Muscle of arm (tissue), 12 donors: ENCODE results near the gene TLCD3B. TPM values are rescaled to one million over a fixed set of nuclear protein-coding genes. Genes with fewer than 3 reads are reported as not detected.

Experiments used
- DNase-seq: peaks from one replicate; pipeline ENCODE4 v3.0.0-alpha.2; 2013
- polyA plus RNA-seq, 12 donors: library from polyadenylated mRNA; unstranded; fragments of 120-200 nt; gene quantifications; one replicate each; pipeline ENCODE4 v1.2.1, GENCODE V29; 2013; ENCODE audit not compliant: insufficient read length in 12 of 12

TLCD3B gene
- polyA plus RNA-seq, 12 donors, result 0.42 to 7.5 (median 0.80) TPM; not detected in 1

- no peak for DNase-seq
Measured at GRCh38 chr16:29975811-29976511, 55.1 kb downstream of the TLCD3B start.

GRCh38 chr16:29975134-29975538 is 55.9 kb downstream of the TLCD3B start:
- no peak for DNase-seq

Other genes with a start within 250 kb of the TLCD3B start
- 10 to 100 TPM in 11 of 12 donors, not detected in 1; 23.1 to 55.3 (median 33.6) TPM for gene KIF22, start 240.5 kb downstream of the TLCD3B start, polyA plus RNA-seq
- gene MAZ, start 224.7 kb downstream of the TLCD3B start, polyA plus RNA-seq, result 100 to 1,000 TPM in 11 of 12 donors, not detected in 1; 185 to 364 (median 230) TPM
- 10 to 100 TPM in 10 of 12 donors, 1 to 10 TPM in 1, not detected in 1; 9.3 to 42.8 (median 13.9) TPM for gene PRRT2, start 219.1 kb downstream of the TLCD3B start, polyA plus RNA-seq
- 10 to 100 TPM in 11 of 12 donors, not detected in 1; 22.9 to 47.7 (median 28.2) TPM for gene PAGR1, start 215.1 kb downstream of the TLCD3B start, polyA plus RNA-seq
- gene MVP, start 210.8 kb downstream of the TLCD3B start, polyA plus RNA-seq, result 100 to 1,000 TPM in 1 of 12 donors, 10 to 100 TPM in 10, not detected in 1; 11.5 to 112 (median 18.7) TPM
- gene CDIPT, start 168.0 kb downstream of the TLCD3B start, polyA plus RNA-seq, result 10 to 100 TPM in 11 of 12 donors, not detected in 1; 32.1 to 48.9 (median 40.2) TPM
- gene SEZ6L2, start 131.7 kb downstream of the TLCD3B start, polyA plus RNA-seq, result 1 to 10 TPM in 10 of 12 donors, under 1 TPM in 1, not detected in 1; 0.99 to 9.6 (median 1.5) TPM
- 10 to 100 TPM in 1 of 12 donors, under 1 TPM in 9, not detected in 2; 0.27 to 10.5 (median 0.32) TPM for gene ASPHD1, start 130.8 kb downstream of the TLCD3B start, polyA plus RNA-seq
- gene KCTD13, start 105.0 kb downstream of the TLCD3B start, polyA plus RNA-seq, result 10 to 100 TPM in 6 of 12 donors, 1 to 10 TPM in 5, not detected in 1; 7.6 to 21.0 (median 10.7) TPM
- gene TMEM219, start 69.2 kb downstream of the TLCD3B start, polyA plus RNA-seq, result 10 to 100 TPM in 11 of 12 donors, not detected in 1; 54.9 to 69.3 (median 60.5) TPM
- 10 to 100 TPM in 11 of 12 donors, not detected in 1; 24.9 to 47.2 (median 31.2) TPM for gene TAOK2, start 57.4 kb downstream of the TLCD3B start, polyA plus RNA-seq
- gene HIRIP3, start 35.7 kb downstream of the TLCD3B start, polyA plus RNA-seq, result 10 to 100 TPM in 11 of 12 donors, not detected in 1; 10.2 to 15.6 (median 12.0) TPM
- gene INO80E, start 35.0 kb downstream of the TLCD3B start, polyA plus RNA-seq, result 10 to 100 TPM in 11 of 12 donors, not detected in 1; 24.0 to 62.2 (median 32.7) TPM
- gene DOC2A, start 20.2 kb downstream of the TLCD3B start, polyA plus RNA-seq, result 1 to 10 TPM in 4 of 12 donors, under 1 TPM in 6, not detected in 2; 0.30 to 1.4 (median 0.94) TPM
- not detected for gene C16orf92, start 8.1 kb downstream of the TLCD3B start, polyA plus RNA-seq
- 1,000 to 10,000 TPM in 10 of 12 donors, 100 to 1,000 TPM in 2; 871 to 3,402 (median 1,561) TPM for gene ALDOA, start 34.5 kb upstream of the TLCD3B start, polyA plus RNA-seq
- gene PPP4C, start 44.7 kb upstream of the TLCD3B start, polyA plus RNA-seq, result 10 to 100 TPM in 11 of 12 donors, not detected in 1; 43.0 to 95.7 (median 53.3) TPM
- gene TBX6, start 60.7 kb upstream of the TLCD3B start, polyA plus RNA-seq, result 1 to 10 TPM in 1 of 12 donors, under 1 TPM in 9, not detected in 2; 0.38 to 3.4 (median 0.52) TPM
- gene YPEL3, start 64.9 kb upstream of the TLCD3B start, polyA plus RNA-seq, result 10 to 100 TPM in 11 of 12 donors, not detected in 1; 21.9 to 98.3 (median 27.6) TPM
- 10 to 100 TPM in 1 of 12 donors, 1 to 10 TPM in 10, not detected in 1; 4.1 to 10.7 (median 5.5) TPM for gene GDPD3, start 82.3 kb upstream of the TLCD3B start, polyA plus RNA-seq
- gene MAPK3, start 91.9 kb upstream of the TLCD3B start, polyA plus RNA-seq, result 100 to 1,000 TPM in 1 of 12 donors, 10 to 100 TPM in 10, not detected in 1; 36.6 to 102 (median 44.4) TPM
- gene CORO1A, start 152.3 kb upstream of the TLCD3B start, polyA plus RNA-seq, result 10 to 100 TPM in 8 of 12 donors, 1 to 10 TPM in 3, not detected in 1; 6.0 to 41.9 (median 11.0) TPM
- 10 to 100 TPM in 10 of 12 donors, not detected in 2; 13.0 to 35.0 (median 17.4) TPM for gene BOLA2B, start 162.4 kb upstream of the TLCD3B start, polyA plus RNA-seq
- gene SLX1A, start 162.6 kb upstream of the TLCD3B start, polyA plus RNA-seq, result 10 to 100 TPM in 9 of 12 donors, 1 to 10 TPM in 2, not detected in 1; 6.8 to 21.8 (median 13.7) TPM
- gene SULT1A3, start 168.0 kb upstream of the TLCD3B start, polyA plus RNA-seq, result 1 to 10 TPM in 10 of 12 donors, not detected in 2; 1.7 to 5.9 (median 3.7) TPM
- gene NPIPB13, start 217.2 kb upstream of the TLCD3B start, polyA plus RNA-seq, result 10 to 100 TPM in 5 of 12 donors, 1 to 10 TPM in 3, under 1 TPM in 2, not detected in 2; 0.24 to 22.5 (median 10.1) TPM